Fibroblast of lung (primary cell): ENCODE measurements around the gene MOCOS.

ENCODE experiments used
- EZH2 ChIP-seq: IDR thresholded peaks from 2 replicates; pipeline ENCODE4 v1.5.1; 2012; ENCODE audit warnings: low read length, control low read depth, mild to moderate bottlenecking; ENCODE audit errors: missing control alignments
- TF ChIP-seq, protein P1 (sequence below), 2 donors: IDR thresholded peaks in 1 of 2; conservative IDR thresholded peaks in 1 of 2; 1 replicate in 1 of 2; 2 replicates in 1 of 2; pipeline ENCODE4 v1.5.1; 2011 to 2012; ENCODE audit warnings: low read length in 2 of 2, control low read depth in 1 of 2, inconsistent platforms in 1 of 2, low read depth in 1 of 2, mild to moderate bottlenecking in 1 of 2

GRCh38 chr18:36273347-36273746, 86.0 kb downstream of the MOCOS start:
- TF ChIP-seq, protein P1, sequence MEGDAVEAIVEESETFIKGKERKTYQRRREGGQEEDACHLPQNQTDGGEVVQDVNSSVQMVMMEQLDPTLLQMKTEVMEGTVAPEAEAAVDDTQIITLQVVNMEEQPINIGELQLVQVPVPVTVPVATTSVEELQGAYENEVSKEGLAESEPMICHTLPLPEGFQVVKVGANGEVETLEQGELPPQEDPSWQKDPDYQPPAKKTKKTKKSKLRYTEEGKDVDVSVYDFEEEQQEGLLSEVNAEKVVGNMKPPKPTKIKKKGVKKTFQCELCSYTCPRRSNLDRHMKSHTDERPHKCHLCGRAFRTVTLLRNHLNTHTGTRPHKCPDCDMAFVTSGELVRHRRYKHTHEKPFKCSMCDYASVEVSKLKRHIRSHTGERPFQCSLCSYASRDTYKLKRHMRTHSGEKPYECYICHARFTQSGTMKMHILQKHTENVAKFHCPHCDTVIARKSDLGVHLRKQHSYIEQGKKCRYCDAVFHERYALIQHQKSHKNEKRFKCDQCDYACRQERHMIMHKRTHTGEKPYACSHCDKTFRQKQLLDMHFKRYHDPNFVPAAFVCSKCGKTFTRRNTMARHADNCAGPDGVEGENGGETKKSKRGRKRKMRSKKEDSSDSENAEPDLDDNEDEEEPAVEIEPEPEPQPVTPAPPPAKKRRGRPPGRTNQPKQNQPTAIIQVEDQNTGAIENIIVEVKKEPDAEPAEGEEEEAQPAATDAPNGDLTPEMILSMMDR (conservative IDR thresholded peaks at IDR 0.05 in 1 of 2, IDR thresholded peaks at IDR 0.05 in 1 of 2; ENCODE audit: low read depth in 1 of 2, low read length in 2 of 2): no peak
- no peak for TF ChIP-seq EZH2
